Right kidney (tissue), 1 donor: ENCODE results near the gene HPS5.
"Not testable (repeated sequence)": the region's sequence is repeated elsewhere in the genome, so short reads cannot be mapped to it uniquely, and the experiment has no call there.

Source experiments
- DNase-seq: peaks from one replicate; pipeline ENCODE4 v3.0.0-alpha.2; 2016

The HPS5 gene

GRCh38 chr11:18280438-18281045, 41.4 kb downstream of the HPS5 start:
- DNase-seq, result no peak

- DNase-seq, result no peak
These were observed 44.2 kb downstream of the HPS5 start for GRCh38 chr11:18277565-18278271.

GRCh38 chr11:18271206-18271605, 50.7 kb downstream of the HPS5 start:
- DNase-seq, result no peak

- no peak for DNase-seq
These were observed 51.8 kb downstream of the HPS5 start for GRCh38 chr11:18270102-18270501.

GRCh38 chr11:18269252-18269651, 52.7 kb downstream of the HPS5 start:
- not testable (repeated sequence) for DNase-seq

- DNase-seq, result not testable (repeated sequence)
These were observed 54.4 kb downstream of the HPS5 start for GRCh38 chr11:18267335-18268133.

- no peak for DNase-seq
These were observed 56.0 kb downstream of the HPS5 start, which contains the start of gene SAA1 for GRCh38 chr11:18265949-18266348. TSS of gene SAA1 (plus strand) at chr11:18266264. CDS start at chr11:18266888, 624 bp downstream.

- DNase-seq, result no peak
These were observed 57.0 kb downstream of the HPS5 start for GRCh38 chr11:18264677-18265555.

GRCh38 chr11:18264035-18264434, 57.9 kb downstream of the HPS5 start:
- DNase-seq, result no peak

- not testable (repeated sequence) for DNase-seq
These were observed 59.1 kb downstream of the HPS5 start for GRCh38 chr11:18262681-18263350.

- no peak for DNase-seq
These were observed 60.2 kb downstream of the HPS5 start for GRCh38 chr11:18261721-18262120.

GRCh38 chr11:18259259-18259658, 62.7 kb downstream of the HPS5 start:
- no peak for DNase-seq

GRCh38 chr11:18254781-18255361, 67.1 kb downstream of the HPS5 start:
- DNase-seq, result no peak

- no peak for DNase-seq
These were observed 68.1 kb downstream of the HPS5 start for GRCh38 chr11:18253778-18254338.

GRCh38 chr11:18253233-18253632, 68.7 kb downstream of the HPS5 start:
- no peak for DNase-seq

GRCh38 chr11:18248561-18248960, 73.4 kb downstream of the HPS5 start, which contains the start of gene SAA2:
TSS of gene SAA2 (minus strand) at chr11:18248668. CDS start at chr11:18248011, 657 bp downstream.
- no peak for DNase-seq

- DNase-seq, result not testable (repeated sequence)
These were observed 74.8 kb downstream of the HPS5 start for GRCh38 chr11:18247191-18247581.

- DNase-seq, result not testable (repeated sequence)
These were observed 75.4 kb downstream of the HPS5 start for GRCh38 chr11:18246379-18247190.

GRCh38 chr11:18245396-18245795, 76.5 kb downstream of the HPS5 start:
- DNase-seq, result peak; percentile 16
